DMS114 treated with DMSO at 0.1 percent for 48 hours (cell line): Measurements from ENCODE around the gene DIP2A.
"Not testable (repeated sequence)": the region's sequence is repeated elsewhere in the genome, so short reads cannot be mapped to it uniquely, and the experiment has no call there.

Experiments
- DNase-seq: peaks from one replicate; lab custom pipeline; 2025; ENCODE audit not compliant: unreplicated experiment; lab: John Stamatoyannopoulos, UW

DIP2A gene

GRCh38 chr21:46424621-46425020 is 34.1 kb upstream of the DIP2A start:
- no peak for DNase-seq

DNA sequence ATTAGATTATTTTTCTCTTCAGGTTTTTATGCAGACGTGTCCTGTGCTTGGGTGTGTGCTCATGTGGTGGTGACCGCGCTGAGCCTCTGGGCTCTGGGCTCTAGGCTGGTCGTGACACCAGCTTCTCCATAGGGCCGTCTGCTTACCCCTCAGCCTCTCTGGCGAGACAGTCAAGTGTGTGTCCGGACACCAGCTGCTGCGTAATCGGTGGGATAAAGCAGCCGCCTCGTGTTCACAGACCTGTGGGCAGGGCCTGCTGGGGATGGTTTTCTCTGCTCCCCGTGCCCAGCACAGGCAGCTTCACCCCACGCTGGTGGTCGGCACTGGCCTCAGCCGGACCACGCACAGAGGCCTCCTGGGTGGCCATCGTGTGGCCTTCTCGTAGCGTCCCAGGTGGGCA is 33.6 kb upstream of the DIP2A start:
- DNase-seq, result no peak

- DNase-seq, result no peak
These were observed 33.1 kb upstream of the DIP2A start for GRCh38 chr21:46425571-46425970.

DNA sequence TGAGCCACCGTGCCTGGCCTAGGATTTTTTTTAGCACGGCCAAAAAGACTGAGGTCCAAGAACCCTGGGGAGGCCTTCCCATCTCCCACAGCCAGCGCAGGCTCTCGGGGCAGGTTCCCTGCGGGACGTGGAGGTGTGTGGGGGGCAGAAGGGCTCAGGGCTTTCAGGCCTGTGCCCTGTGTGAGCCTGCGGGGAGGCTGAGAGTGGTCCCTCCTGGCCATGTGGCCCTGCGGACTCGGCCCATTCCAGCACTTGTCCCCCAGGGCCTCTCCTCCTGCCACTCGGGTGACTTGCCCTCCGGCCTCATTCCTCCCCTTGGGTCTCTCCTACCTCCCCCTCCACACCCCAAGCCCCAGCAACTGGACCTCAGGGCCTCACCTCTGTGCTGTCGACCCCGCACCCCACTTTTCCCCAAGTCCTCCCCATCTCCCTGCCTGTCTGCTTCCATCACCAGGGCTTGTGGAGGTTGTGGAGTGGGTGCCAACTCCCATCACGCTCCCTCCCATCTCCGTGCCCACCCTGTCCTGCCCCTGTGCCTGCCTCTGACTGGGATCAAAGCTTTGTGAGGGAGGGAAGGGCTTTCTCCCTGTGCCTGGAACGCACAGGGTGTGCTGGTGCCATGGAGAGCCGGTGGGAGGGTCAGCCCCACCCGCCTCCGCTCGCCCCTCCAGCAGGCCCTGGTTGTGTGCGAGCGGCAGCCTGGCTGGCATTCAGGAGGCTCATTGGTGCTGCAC is 32.2 kb upstream of the DIP2A start:
- DNase-seq, result no peak

DNA sequence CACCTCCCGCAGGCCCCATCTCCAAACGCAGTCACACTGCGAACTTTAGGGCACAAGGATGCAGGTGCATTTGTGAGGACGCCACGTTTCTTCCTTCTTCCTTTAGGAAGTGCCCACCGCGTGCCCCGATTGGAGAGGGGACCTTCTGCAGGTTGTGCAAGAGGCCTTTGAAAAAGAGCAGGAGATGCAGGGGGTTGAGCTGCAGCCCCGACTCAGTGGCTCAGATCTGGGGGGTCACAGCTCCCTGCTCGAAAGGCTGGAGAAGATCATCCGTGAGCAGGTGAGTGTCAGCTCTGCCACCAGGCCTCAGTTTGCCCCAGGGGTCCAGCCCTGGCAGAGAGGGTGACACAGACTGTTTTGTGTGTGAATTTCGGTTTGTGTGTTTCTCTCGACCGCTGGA is 31.2 kb upstream of the DIP2A start:
- DNase-seq, result no peak

DNA sequence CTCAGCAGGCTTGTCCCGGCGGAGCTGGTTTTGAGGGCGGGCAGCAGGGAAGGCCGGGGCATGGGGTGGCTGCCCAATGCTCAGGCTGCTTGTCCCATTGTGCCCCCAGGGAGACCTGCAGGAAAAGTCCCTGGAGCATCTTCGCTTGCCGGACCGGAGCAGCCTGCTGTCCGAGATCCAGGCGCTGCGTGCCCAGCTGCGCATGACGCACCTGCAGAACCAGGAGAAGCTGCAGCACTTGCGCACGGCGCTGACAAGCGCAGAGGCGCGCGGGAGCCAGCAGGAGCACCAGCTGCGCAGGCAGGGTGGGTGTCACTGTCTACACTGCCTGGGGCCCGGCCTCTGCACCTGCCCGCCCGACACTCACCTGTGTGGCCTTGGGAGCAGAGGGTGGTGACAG is 30.4 kb upstream of the DIP2A start:
- no peak for DNase-seq

- DNase-seq, result no peak
These were observed 29.5 kb upstream of the DIP2A start for GRCh38 chr21:46428987-46429710.

GRCh38 chr21:46429754-46430681 is 28.7 kb upstream of the DIP2A start:
- DNase-seq, result no peak

DNA sequence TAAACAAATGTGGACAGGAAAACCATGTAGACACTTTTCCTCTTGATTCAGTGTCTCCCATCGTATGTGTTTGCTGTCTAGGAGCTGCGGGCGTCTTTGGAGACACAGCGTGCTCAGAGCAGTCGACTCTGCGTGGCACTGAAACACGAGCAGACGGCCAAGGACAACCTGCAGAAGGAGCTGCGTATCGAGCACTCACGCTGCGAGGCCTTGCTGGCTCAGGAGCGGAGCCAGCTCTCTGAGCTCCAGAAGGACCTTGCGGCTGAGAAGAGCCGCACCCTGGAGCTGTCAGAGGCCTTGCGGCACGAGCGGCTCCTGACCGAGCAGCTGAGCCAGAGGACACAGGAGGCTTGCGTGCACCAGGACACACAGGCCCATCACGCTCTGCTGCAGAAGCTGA is 27.2 kb upstream of the DIP2A start:
- DNase-seq, result no peak

GRCh38 chr21:46431884-46432488 is 26.7 kb upstream of the DIP2A start:
- DNase-seq, result no peak

GRCh38 chr21:46433116-46433515 is 25.6 kb upstream of the DIP2A start:
- DNase-seq, result not testable (repeated sequence)

GRCh38 chr21:46434322-46434958 is 24.3 kb upstream of the DIP2A start:
- DNase-seq, result no peak

GRCh38 chr21:46435786-46436227 is 22.9 kb upstream of the DIP2A start:
- DNase-seq, result no peak

DNA sequence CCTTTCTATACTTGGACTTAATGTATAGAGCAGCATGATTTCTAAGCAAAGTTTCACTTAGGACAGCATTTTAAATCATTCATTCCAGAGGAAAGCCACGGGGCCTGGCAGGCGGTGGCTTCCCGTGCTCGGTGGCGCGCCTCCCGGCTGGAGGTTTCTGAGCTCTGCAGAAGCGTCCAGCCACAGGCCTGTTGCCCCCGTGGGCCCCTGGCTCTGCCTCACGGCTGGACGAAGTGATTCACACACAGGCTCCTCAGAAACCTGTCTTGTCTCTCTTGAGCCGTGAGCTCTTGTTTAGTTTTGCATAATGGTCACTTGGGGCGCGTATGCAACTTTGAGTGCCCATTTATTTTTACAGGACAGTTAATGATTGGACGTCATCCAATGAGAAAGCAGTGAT is 22.1 kb upstream of the DIP2A start:
- no peak for DNase-seq

DNA sequence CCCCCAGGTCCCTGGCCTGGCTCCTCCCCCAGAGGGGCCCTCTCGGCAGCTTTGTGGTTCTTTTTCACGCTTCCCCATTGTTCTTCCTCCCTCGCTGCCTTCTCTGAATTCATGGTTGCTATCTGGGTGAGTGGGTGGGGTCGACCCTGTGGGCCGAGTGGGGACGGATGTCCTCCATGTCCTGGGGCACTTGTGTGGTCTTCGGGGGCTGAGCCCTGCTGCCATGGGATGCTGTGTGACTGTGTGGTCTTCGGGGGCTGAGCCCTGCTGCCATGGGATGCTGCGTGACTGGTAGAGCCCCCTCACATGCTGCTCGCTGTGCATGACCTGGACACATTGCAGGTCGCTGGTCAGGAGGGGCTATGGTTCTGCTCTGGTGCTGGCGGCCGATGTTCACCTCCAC is 21.6 kb upstream of the DIP2A start:
- DNase-seq, result no peak

DNA sequence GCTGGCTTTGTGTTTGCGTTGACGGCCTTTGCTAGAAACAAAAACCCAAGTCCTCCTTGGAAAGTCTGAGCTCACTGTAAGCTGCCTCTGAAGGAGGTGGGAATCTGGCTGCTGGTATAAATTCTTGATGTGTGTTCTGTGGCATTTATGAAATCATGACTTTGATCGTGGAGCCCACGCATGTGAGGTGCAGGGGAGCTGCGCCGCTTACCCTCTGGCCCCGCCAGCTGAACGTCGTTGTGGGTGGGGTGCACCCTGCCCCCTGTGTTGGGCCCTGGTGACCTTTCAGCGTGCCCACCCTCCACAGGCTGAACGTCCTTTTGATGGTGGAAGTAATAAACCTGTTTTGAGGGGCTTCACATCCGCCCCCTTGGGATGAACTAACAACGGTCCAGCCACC is 21.2 kb upstream of the DIP2A start:
- no peak for DNase-seq

- no peak for DNase-seq
These were observed 20.4 kb upstream of the DIP2A start for GRCh38 chr21:46438241-46438640.

- DNase-seq, result no peak
These were observed 18.8 kb upstream of the DIP2A start for GRCh38 chr21:46439906-46440305.

DNA sequence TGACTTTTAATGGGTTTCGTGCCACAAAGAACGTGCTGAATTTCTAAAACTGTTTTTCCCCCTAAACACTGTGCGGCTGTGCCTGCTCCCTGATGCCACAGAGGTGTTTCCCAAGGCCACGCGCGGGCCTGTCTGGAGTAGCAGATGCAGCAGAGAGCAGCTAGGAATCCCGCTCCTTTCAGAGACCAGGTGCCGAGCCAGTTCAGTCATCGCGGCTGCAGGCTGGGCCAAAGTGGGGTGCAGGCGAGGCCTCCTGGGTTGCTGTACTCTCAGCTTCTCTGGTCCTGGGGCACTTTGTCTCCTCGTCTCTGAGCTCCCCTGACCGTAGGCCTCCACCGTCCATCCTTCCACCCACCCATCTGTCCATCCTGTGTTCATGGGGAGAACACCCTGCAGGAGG is 17.4 kb upstream of the DIP2A start:
- DNase-seq, result no peak

DNA sequence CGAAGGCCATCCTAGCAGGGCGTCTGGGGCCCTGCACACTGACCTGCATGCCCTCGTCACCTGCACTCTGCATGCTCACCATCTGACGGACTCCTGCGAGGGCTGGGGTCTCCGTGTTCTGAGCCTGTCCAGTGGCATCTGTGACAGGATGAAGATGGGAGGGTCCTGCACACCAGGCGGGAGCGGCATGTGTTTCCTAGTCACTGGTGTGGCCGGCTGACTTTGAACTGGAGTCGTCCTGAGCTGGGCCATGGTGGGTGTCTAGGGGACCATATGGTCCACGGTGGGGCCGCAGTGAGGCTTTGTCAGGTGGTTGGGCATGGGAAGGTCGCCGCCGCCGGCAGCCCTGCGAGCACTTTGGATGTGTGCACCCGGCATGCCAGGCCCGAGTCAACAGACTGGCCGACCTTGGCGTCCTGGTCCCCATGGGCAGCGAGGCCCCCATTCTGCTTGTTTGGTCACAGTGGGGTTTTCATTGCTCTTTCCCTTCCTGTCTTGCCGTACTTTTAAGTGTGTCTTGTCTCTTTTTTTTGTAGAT is 16.7 kb upstream of the DIP2A start:
- no peak for DNase-seq
